ENCODE data around the gene PLD1.

DNA sequence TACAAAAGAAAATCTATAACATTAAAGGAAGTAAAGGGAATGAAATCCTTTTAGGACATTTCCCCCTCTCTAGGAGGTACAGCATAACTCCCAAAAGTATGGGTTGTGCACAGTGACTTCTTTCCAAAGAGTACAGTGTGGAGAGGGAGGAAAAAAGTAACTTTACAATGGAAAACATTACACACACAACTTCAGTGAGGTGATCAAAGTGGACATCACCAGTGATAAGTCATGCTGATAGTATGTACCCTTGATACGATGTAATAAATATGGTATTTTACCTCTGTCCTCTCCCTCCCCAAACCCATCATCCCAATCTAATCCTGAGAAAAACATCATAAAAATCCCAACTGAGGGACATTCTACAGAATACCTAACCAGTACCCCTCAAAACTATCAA, 10.8 kb downstream of the PLD1 start:
- TF ChIP-seq TRIM28 (IDR thresholded peaks at IDR 0.05; ENCODE audit: borderline replicate concordance, low read length): no peak
- TF ChIP-seq ZNF670 (tag by site-specific recombination; IDR thresholded peaks at IDR 0.05; ENCODE audit: low read depth): no peak
- TF ChIP-seq, protein P1, sequence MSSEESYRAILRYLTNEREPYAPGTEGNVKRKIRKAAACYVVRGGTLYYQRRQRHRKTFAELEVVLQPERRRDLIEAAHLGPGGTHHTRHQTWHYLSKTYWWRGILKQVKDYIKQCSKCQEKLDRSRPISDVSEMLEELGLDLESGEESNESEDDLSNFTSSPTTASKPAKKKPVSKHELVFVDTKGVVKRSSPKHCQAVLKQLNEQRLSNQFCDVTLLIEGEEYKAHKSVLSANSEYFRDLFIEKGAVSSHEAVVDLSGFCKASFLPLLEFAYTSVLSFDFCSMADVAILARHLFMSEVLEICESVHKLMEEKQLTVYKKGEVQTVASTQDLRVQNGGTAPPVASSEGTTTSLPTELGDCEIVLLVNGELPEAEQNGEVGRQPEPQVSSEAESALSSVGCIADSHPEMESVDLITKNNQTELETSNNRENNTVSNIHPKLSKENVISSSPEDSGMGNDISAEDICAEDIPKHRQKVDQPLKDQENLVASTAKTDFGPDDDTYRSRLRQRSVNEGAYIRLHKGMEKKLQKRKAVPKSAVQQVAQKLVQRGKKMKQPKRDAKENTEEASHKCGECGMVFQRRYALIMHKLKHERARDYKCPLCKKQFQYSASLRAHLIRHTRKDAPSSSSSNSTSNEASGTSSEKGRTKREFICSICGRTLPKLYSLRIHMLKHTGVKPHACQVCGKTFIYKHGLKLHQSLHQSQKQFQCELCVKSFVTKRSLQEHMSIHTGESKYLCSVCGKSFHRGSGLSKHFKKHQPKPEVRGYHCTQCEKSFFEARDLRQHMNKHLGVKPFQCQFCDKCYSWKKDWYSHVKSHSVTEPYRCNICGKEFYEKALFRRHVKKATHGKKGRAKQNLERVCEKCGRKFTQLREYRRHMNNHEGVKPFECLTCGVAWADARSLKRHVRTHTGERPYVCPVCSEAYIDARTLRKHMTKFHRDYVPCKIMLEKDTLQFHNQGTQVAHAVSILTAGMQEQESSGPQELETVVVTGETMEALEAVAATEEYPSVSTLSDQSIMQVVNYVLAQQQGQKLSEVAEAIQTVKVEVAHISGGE (tag by site-specific recombination; conservative IDR thresholded peaks at IDR 0.05; ENCODE audit: low read depth): no peak
- no peak for TF ChIP-seq ZNF658 (tag by site-specific recombination; IDR thresholded peaks at IDR 0.05)
- TF ChIP-seq ZNF423 (tag by site-specific recombination; IDR thresholded peaks at IDR 0.05): no peak
- TF ChIP-seq CTCF (tag by site-specific recombination; IDR thresholded peaks at IDR 0.05): no peak
- TF ChIP-seq ZBTB7A (tag by site-specific recombination; IDR thresholded peaks at IDR 0.05; ENCODE audit: low read depth): no peak
- no peak for TF ChIP-seq BCL11A (tag by site-specific recombination; IDR thresholded peaks at IDR 0.05; ENCODE audit: low read depth)
- TF ChIP-seq ZBTB44 (tag by site-specific recombination; IDR thresholded peaks at IDR 0.05): no peak
- TF ChIP-seq, protein P2, sequence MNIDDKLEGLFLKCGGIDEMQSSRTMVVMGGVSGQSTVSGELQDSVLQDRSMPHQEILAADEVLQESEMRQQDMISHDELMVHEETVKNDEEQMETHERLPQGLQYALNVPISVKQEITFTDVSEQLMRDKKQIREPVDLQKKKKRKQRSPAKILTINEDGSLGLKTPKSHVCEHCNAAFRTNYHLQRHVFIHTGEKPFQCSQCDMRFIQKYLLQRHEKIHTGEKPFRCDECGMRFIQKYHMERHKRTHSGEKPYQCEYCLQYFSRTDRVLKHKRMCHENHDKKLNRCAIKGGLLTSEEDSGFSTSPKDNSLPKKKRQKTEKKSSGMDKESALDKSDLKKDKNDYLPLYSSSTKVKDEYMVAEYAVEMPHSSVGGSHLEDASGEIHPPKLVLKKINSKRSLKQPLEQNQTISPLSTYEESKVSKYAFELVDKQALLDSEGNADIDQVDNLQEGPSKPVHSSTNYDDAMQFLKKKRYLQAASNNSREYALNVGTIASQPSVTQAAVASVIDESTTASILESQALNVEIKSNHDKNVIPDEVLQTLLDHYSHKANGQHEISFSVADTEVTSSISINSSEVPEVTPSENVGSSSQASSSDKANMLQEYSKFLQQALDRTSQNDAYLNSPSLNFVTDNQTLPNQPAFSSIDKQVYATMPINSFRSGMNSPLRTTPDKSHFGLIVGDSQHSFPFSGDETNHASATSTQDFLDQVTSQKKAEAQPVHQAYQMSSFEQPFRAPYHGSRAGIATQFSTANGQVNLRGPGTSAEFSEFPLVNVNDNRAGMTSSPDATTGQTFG (tag by site-specific recombination; IDR thresholded peaks at IDR 0.05; ENCODE audit: borderline replicate concordance): no peak

Data from HEK293 (cell line).